WTC11 (cell line): ENCODE measurements around the gene RASSF4.

Source experiments
- ATF2 ChIP-seq: sonication (generic); formaldehyde crosslinking; IDR thresholded peaks from 2 replicates; pipeline ENCODE4 v1.8.1; 2022; ENCODE audit warnings: low read depth, missing genetic modification reagents, borderline replicate concordance
- ATF6 ChIP-seq: sonication (generic); formaldehyde crosslinking; IDR thresholded peaks from 2 replicates; pipeline ENCODE4 v1.8.1; 2023; ENCODE audit warnings: mild to moderate bottlenecking, missing genetic modification reagents
- CREB1 ChIP-seq: sonication (generic); formaldehyde crosslinking; IDR thresholded peaks from 2 replicates; pipeline ENCODE4 v1.8.0; 2023; ENCODE audit warnings: mild to moderate bottlenecking, missing genetic modification reagents
- CTCF ChIP-seq: fragments of 200-600 bp; IDR thresholded peaks from 2 replicates; pipeline ENCODE4 v1.8.0; 2022; ENCODE audit warnings: antibody characterized with exemption
- E2F4 ChIP-seq: sonication (generic); formaldehyde crosslinking; IDR thresholded peaks from 2 replicates; pipeline ENCODE4 v1.8.1; 2022; ENCODE audit warnings: low read depth, mild to moderate bottlenecking, moderate library complexity, missing genetic modification reagents, borderline replicate concordance
- JUN ChIP-seq: sonication (generic); formaldehyde crosslinking; IDR thresholded peaks from 2 replicates; pipeline ENCODE4 v1.8.0; 2023; ENCODE audit warnings: mild to moderate bottlenecking, missing genetic modification reagents
- MAX ChIP-seq: sonication (generic); formaldehyde crosslinking; IDR thresholded peaks from 2 replicates; pipeline ENCODE4 v1.8.0; 2022; ENCODE audit warnings: mild to moderate bottlenecking, missing genetic modification reagents
- NR1H2 ChIP-seq: sonication (generic); formaldehyde crosslinking; IDR thresholded peaks from 2 replicates; pipeline ENCODE4 v1.9.0; 2021; ENCODE audit warnings: mild to moderate bottlenecking, moderate library complexity, missing genetic modification reagents
- SMAD3 ChIP-seq: sonication (generic); formaldehyde crosslinking; IDR thresholded peaks from 2 replicates; pipeline ENCODE4 v1.8.0; 2022; ENCODE audit warnings: missing genetic modification reagents, mild to moderate bottlenecking, borderline replicate concordance
- ZNF219 ChIP-seq: sonication (generic); formaldehyde crosslinking; IDR thresholded peaks from 2 replicates; pipeline ENCODE4 v1.8.0; 2023; ENCODE audit warnings: missing genetic modification reagents, mild to moderate bottlenecking, borderline replicate concordance
- ZNF281 ChIP-seq: sonication (generic); formaldehyde crosslinking; IDR thresholded peaks from 2 replicates; pipeline ENCODE4 v1.8.0; 2023; ENCODE audit warnings: mild to moderate bottlenecking, missing genetic modification reagents
- ZNF317 ChIP-seq: sonication (generic); formaldehyde crosslinking; IDR thresholded peaks from 2 replicates; pipeline ENCODE4 v1.8.1; 2023; ENCODE audit warnings: low read depth, mild to moderate bottlenecking, moderate library complexity, missing genetic modification reagents, borderline replicate concordance

GRCh38 chr10:45040921-45041542 is 81.4 kb downstream of the RASSF4 start:
- TF ChIP-seq CTCF (no peak), ATF2 (CRISPR knock-in tag) (no peak), ZNF219 (no peak), ZNF317 (no peak), NR1H2 (no peak), ZNF281 (CRISPR knock-in tag) (no peak), MAX (CRISPR knock-in tag) (no peak), ATF6 (no peak), JUN (CRISPR knock-in tag) (no peak), SMAD3 (no peak), E2F4 (no peak), CREB1 (no peak)
